Measurements from ENCODE around the gene ANO3. TPM values are rescaled to one million over a fixed set of nuclear protein-coding genes. Genes with fewer than 3 reads are reported as not detected.

Gene ANO3
- total and polyA plus RNA-seq, 2 donors (not counting 3 experiments of a cell fraction or from before 2014, with no cell fraction given) = not detected

GRCh38 chr11:26512196-26512595 is 180.3 kb downstream of the ANO3 start:
- Histone ChIP-seq H3K27me3 (ENCODE audit: control insufficient read depth in 2 of 2, insufficient read depth in 2 of 2, low read length in 2 of 2) (no peaks in the 10 kb centered on the region), H3K4me2 (ENCODE audit: insufficient read depth, low read length) (no peak overlapping the region), H2AFZ (ENCODE audit: low read depth, low read length) (no peak overlapping the region), H4K20me1 (replicated peaks; ENCODE audit: control insufficient read depth, extremely low read depth, insufficient read depth, low read length) (no peaks in the 10 kb centered on the region), H3K9ac (replicated peaks; ENCODE audit: extremely low read depth, insufficient read depth, low read length) (no peak overlapping the region), H3K4me3 (replicated peaks in 1 of 3; ENCODE audit: insufficient read depth in 1 of 3, low read depth in 1 of 3, low read length in 3 of 3) (no peak overlapping the region), H3K79me2 (ENCODE audit: control insufficient read depth, insufficient read depth, low read length) (no peaks in the 10 kb centered on the region), H3K4me1 (ENCODE audit: control insufficient read depth, extremely low read depth, insufficient read depth, low read length) (no peaks in the 10 kb centered on the region), H3K36me3 (ENCODE audit: control insufficient read depth in 2 of 2, extremely low read depth in 1 of 2, insufficient read depth in 2 of 2, low read length in 2 of 2) (no peaks in the 10 kb centered on the region), H3K27ac (ENCODE audit: insufficient read depth, low read depth, low read length) (no peak overlapping the region), H3K9me1 (replicated peaks; ENCODE audit: control insufficient read depth, extremely low read depth, insufficient read depth, low read length) (no peaks in the 10 kb centered on the region), H3K9me3 (replicated peaks; ENCODE audit: control insufficient read depth, insufficient read depth, low read length) (no peaks in the 10 kb centered on the region)
- DNase-seq (ENCODE audit: low read depth, low spot score) = no peak
- dilution Hi-C loops (cut with MboI; ENCODE audit: extremely low pct_ligation_motif_present, low sequenced_read_pairs) (no loop called here), intact Hi-C loops (cut with micrococcal nuclease) (no loop called here)
- ChIA-PET POLR2A (no interaction called here), CTCF (no interaction called here)
- FAIRE-seq = no peak
- TF ChIP-seq POLR2AphosphoS5 (IDR thresholded peaks at IDR 0.05; ENCODE audit: insufficient read depth, low read depth, low read length) (no peak), MAX (IDR thresholded peaks at IDR 0.05; ENCODE audit: insufficient read depth, insufficient read length) (no peak), FOS (IDR thresholded peaks at IDR 0.05; ENCODE audit: borderline replicate concordance, insufficient read depth, low read length) (no peak), CTCF (IDR thresholded peaks at IDR 0.05; ENCODE audit: extremely low read depth in 1 of 2, insufficient read depth in 1 of 2, low read depth in 1 of 2, low read length in 2 of 2) (no peak), POLR2A (IDR thresholded peaks at IDR 0.05; ENCODE audit: low read depth, low read length) (no peak), GATA2 (IDR thresholded peaks at IDR 0.05; ENCODE audit: insufficient read depth, insufficient read length, low read depth, low read length) (no peak), EZH2 (IDR thresholded peaks at IDR 0.05; ENCODE audit: borderline replicate concordance, low read depth, low read length, severe bottlenecking) (no peak)
- BruUV-seq (replicated peaks) = no TSS peak

All from endothelial cell of umbilical vein (primary cell).